HG03280 (cell line): ENCODE measurements around the gene SLC24A4.
"Not testable (repeated sequence)": the region's sequence is repeated elsewhere in the genome, so short reads cannot be mapped to it uniquely, and the experiment has no call there.

Source experiments
- ATAC-seq: cut with Tn5 transposase; IDR thresholded peaks from one replicate; pipeline ENCODE4 v1.9.1; 2021; ENCODE audit warnings: mild to moderate bottlenecking, moderate library complexity; ENCODE audit not compliant: unreplicated experiment

SLC24A4 gene

GRCh38 chr14:92515546-92516343, 192.8 kb downstream of the SLC24A4 start:
- ATAC-seq, result no peak

DNA sequence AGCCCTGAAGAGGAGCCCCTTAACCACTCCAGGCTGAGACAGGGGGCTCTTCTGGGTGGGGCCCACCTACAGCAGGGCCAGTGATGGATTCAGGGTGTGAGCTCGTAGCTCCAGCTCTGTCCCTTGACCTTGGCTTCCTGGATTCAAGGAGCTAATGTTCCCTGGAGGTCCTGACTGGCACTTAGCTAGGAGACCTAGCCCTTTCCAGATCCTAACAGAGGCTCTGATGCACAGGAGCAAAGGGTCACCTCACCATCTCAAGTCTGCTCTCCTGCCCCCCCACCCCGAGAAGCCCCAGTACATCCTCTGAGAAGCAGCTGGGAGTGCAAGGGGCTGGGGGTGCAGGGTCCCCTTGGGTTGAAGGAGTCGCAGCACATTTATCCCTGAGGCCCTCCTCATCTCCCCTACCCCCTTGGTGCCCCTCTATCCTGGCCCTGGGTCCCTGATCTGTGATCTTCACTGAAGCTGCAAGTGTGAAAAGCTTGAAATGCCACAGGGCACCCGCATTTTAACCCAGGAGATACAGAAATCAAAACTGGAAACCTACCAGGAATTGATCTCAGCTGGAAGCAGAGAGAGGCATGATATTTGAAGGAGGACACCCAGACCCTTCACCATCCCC, 193.5 kb downstream of the SLC24A4 start:
- ATAC-seq, result no peak

DNA sequence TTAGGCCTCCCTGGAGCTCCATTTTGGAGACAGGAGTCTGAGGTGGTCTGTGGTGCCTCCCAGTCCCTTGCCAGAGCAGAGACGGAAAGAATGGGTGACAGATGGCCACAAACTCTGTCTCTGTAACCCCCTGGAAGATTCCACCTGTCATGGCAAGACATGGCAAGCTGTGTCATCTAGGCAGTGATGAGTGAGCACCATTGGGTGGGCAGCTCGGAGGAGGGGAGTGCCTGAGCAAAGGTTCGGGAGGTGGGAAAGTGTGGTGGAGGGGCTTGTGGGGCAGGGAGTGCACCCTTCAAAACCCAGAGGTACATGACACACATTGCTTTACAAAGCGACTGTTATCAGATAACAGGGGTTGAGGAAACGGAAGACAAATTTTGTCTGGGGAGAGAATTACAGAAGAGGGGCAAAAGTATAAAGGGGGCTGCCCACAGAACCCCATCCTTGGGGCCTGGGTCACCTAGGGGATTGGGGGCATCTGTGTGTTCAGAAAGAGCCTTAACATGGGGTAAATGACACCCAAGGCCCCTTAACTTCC, 194.1 kb downstream of the SLC24A4 start:
- ATAC-seq, result no peak

GRCh38 chr14:92517761-92518160, 194.8 kb downstream of the SLC24A4 start:
- no peak for ATAC-seq

DNA sequence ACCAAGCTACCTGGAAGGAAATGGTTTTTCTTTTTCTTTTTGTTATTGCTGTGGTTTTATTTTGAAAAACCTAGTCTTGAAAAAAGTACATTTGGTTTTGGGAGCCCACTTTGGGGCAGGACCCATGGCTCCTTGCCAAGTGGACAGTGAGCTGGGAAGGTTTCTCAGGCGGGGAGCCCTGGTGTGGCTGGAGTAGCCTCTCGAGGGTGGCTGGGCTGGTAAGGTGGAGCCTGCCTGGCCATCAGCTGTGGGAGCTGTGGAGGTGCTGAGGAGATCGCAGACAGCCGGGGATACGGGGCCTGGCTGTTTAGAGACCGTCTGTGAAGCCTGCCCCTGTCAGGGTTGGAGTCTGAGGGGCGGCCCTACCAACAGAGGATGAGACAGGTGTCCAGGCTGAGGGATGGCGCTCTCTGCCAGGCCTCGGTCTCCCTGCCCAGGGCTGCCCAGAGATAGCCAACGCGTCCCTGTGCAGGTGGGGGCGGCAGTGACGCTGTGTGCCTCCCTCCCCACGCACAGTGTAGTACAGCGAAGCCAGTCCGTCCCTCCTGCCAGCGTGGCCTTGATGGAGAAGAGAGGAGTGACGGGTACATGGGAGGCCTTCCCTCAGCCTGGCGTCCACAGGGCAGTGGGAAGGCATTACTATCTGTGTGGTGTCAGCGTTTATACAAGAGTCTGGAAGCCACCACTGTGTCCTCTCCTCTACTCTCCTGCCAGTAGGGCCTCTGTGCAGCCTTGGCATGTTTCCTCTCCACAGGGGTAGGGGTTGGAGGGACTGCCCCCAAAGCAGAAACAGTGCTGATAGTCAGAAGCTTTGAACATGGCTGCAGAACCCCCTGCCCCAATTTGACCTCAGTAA, 196.5 kb downstream of the SLC24A4 start:
- ATAC-seq, result no peak

DNA sequence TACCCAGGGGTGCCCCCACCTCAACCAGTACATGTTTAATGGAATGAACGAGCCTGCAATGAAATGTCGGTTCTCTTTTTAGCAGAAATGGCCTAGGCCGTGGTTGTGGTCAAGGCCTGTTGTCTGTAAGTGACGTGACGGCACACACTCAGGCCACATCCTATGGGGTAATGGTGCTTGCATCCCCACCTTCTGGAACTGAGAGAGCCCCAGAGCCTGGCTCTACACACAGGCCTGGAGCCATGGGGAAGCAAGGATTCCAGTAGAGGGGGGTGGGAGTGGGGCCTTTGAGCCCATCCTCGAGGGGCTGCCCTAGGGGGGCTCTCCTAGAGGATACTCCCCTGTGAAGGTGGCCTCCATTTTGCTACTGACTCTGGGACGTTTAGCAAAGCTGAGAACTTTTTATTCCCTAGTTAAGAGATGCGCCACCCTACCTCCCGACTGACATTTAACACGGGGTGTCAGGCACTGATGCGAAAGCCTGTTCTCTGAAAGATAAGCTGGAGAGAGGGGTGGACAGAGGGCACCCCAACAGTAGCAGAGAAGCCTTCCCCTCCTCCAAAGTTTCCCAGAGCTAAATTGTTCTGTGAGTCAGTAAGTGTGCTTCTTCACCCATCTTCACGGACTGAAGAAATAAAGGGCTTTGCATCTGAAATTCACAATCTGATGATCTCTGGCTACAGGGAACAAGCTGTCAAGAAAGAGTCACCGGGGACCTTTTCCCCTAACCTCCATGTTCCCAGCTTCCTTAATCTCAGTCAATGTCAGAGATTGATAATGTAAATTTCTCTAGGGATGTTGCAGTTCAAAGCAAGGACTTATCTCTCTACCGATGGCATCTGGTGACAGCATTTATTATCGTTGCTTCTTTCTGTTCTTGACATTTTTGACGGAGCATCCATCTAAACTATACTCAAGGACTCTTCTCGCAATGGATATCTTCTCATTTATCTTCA, 197.4 kb downstream of the SLC24A4 start:
- ATAC-seq, result peak; percentile 56

GRCh38 chr14:92521058-92521415, 198.1 kb downstream of the SLC24A4 start:
- no peak for ATAC-seq

DNA sequence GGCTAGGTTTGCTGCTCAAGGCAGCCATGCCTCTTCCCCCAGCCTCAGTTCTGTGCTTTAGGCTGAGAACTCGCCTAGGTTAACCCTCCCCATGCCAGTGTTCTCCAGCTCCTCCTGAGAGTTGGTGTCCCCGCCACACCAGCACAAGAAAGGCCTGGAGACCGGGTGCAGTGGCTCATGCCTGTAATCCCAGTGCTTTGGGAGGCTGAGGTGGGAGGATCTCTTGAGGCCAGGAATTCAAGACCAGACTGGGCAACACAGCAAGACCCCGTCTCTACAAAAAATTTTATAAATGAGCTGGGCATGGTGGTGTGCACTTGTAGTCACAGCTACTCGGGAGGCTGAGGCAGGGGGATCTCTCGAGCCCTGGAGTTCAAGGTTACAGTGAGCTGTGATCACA, 200.8 kb downstream of the SLC24A4 start:
- no peak for ATAC-seq

- no peak for ATAC-seq
These were observed 201.7 kb downstream of the SLC24A4 start for GRCh38 chr14:92524602-92525185.

DNA sequence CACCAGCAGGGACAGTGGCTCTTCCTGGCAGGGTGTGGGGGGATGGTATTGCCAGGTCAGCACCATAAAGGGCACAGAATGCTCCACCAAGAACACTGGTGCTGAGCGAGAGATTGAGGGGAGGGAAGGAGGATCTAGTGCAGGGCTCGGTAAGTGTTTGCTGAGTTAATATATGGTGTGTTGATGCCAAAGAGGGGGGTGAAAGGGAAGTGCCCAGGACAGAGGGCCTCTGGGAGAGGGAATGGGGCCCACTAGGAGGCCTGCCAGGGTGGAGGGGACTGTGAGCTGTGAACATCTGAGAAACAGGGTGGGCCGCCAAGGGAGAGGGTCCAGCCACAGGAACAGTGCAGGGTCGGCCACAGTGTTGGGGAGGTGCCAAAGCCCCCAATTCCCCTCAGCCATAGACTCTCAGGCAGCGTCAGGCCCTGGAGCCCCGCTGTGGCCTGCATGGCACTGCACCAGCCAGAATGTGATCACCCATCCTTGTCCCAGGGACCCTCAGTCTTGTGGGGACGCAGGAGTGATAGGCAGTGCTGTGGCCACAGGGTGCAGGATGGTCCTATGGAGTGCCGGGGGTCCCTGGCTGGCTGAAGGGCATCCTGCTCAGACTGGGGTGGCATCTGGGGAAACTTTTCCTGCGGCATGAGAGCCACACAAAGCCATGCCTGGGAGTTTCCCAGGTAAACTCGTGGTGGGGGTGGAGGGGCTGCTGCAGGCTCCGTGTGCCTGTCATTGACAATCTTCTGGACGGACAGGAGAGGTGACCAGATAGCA, 202.5 kb downstream of the SLC24A4 start:
- no peak for ATAC-seq

GRCh38 chr14:92527721-92528120, 204.8 kb downstream of the SLC24A4 start:
- ATAC-seq, result no peak

DNA sequence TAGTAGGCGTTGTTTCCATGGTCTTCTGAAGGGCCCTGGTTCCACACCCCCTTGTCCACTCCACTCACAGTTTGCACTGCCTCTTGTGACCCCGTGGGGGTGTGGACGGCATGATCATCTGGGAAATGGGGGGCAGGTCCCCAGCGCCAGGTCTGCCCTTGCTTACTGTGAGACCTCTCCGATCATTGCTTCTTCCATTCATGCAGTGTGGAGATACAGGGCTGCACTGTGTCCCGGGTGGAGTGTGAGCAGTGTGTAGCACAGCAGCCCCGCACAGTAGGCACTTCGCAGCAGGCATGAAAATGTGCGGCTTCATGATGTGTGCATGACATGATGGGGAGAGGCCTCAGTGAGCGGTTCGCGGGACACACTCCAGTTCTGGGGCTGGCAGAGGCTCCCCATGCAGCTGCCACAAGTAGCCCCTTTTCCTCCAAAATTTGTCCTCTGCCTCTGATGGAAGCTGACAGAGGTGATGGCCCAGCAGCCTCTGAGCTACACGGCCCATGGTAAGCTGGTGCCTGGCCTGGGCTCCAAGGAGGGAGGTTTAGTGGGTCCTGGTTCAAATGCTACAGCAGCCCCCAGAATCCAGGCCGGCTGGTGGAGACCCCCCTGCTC, 205.6 kb downstream of the SLC24A4 start:
- ATAC-seq, result no peak

DNA sequence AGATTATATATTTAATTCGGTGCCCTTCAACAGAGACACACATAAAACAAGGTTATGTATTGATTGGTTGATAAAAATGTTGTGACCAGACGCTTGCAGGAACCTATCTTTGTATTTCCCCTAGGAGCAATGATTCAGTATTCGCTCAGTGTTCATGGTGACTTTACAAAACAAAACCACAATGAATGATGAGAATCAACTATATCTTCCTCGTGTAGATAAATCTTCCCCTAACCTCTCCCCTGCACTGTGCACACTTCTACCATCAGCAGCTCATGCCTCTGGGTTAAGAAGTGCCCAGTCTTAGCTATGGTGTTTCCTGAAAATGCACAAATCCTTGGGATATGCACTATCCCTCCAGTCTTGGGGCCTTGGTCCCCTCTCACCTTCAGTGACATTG, 206.9 kb downstream of the SLC24A4 start:
- no peak for ATAC-seq

DNA sequence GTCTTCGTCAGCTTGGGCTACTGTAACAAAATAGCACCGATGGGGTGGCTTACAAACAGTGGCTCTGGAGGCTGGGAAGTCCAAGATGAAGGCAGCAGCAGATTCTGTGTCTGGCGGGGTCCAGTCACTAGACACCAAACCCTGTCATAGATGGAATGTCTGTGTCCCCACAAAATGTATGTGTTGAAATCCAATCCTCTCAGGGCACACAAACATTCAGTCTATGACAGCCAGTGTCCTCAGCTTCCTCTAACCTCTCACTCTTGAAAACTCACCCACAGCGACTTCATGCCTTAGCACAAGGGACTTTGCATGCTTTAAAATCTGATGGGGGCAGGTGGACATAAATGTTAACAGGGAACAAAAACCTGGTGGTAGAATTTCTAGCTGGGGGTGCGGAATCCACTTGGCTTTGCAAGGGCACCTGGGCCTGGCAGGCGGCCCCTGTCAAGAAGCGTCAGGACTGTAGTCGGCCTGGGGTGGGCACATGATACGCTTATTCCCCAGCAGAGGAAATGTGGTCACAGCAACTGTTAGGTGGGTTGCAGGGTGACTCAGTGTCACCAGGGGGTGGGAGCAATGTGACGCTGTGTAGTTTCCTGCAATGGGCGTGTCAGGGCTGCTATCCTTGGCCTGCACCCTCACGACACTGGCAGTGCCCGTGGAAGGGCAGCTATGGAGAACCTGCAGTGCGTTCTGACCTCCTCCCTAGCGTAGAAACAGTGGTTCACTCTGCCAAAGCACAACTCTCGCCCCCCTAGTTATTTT, 208.3 kb downstream of the SLC24A4 start:
- no peak for ATAC-seq

DNA sequence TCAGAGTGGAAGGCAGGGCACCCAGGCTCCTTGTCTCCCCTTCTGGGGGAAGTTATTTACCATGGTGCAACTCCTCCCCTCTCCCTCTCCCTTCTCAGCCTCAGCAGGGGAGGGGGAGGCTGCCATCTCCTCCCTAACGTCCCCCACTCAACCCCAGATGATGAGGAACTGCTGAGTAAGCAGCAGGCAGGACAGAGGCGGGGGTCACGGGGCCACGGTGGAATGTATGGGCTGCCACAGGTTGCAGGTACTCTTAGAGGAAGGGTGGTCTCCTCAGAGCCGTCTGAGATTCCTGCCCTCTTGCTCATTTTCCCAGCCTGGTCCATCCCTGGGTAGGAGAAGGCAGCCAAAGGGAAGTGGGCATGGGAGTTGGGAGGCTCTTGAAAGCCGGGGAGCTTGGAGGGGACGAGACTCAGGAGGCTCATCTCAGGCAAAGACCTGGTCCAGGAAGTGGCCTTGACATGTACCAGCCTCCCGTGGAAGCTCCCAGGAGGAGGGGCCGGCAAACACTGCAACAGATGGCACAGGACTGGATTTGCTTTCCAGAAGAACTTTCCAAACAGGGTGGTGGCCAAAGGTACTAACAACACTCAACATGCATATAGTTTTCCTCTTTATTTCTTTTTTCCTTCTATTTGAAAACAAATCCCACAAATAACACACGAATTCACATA, 209.7 kb downstream of the SLC24A4 start:
- ATAC-seq, result no peak

DNA sequence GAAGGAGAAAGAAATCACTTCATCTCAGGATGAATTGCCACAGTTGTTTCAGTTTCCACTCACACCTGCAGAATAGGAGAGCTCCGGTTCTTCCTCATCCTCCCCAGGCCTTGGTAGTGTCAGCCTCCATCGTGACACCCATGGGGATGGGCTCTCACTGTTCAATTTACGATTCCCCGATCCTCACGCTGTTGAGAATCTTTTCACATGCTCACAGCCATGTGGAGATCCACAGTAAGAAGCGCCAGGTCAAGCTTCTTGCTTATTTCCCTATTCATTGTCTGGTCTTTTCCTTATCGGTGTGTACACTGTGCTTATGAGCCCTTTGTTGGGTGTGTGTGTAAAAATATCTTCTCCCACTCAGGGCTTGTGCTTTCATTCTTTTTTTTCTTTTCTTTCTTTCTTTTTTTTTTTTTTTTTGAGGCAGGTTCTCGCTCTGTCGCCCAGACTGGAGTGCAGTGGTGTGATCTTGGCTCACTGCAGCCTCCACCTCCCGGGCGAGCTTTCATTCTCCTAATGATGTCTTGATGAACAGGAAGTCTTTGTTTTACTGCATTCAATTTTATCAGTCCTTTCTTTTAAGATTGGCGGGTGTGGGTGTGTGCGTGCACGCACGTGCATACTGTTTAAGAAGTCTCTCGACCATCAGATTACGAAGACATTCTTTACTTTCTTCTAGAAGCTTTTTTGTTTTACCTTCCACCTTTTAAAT, 212.1 kb downstream of the SLC24A4 start:
- ATAC-seq, result no peak

DNA sequence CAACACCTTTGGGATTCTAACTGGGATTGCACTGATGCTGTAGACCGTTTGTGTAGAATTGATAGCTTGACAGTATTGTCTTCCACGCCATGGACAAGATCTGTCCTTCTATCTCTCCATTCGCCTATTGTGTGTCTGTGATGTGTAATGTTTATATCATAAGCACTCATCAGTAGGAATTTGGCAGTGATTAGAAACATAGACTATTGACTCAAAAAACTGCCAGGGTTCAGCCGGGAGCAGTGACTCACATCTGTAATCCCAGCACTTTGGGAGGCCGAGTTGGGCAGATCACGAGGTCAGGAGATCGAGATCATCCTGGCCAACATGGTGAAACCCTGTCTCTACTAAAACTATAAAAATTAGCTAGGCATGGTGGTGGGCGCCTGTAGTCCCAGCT, 213.3 kb downstream of the SLC24A4 start:
- ATAC-seq, result not testable (repeated sequence)
